GM18517 (cell line): ENCODE results near the gene OAT.
"Not testable (repeated sequence)": the region's sequence is repeated elsewhere in the genome, so short reads cannot be mapped to it uniquely, and the experiment has no call there.

Experiments
- ATAC-seq: cut with Tn5 transposase; IDR thresholded peaks from one replicate; pipeline ENCODE4 v1.9.1; 2021; ENCODE audit warnings: mild to moderate bottlenecking, moderate library complexity; ENCODE audit not compliant: unreplicated experiment

Gene OAT

GRCh38 chr10:124379609-124380193 lies 39.0 kb downstream of the OAT start:
- no peak for ATAC-seq

- ATAC-seq = no peak
Measured at GRCh38 chr10:124378881-124379471, 39.7 kb downstream of the OAT start.

GRCh38 chr10:124378271-124378670 lies 40.5 kb downstream of the OAT start:
- no peak for ATAC-seq

- no peak for ATAC-seq
Measured at GRCh38 chr10:124377101-124377500, 41.6 kb downstream of the OAT start.

GRCh38 chr10:124376411-124376810 lies 42.3 kb downstream of the OAT start:
- no peak for ATAC-seq

- ATAC-seq = no peak
Measured at GRCh38 chr10:124375691-124376090, 43.0 kb downstream of the OAT start.

- no peak for ATAC-seq
Measured at GRCh38 chr10:124375353-124375614, 43.4 kb downstream of the OAT start.

GRCh38 chr10:124374535-124375352 lies 44.0 kb downstream of the OAT start:
- ATAC-seq = no peak

- no peak for ATAC-seq
Measured at GRCh38 chr10:124372899-124373298, 45.8 kb downstream of the OAT start.

- ATAC-seq = no peak
Measured at GRCh38 chr10:124370426-124370825, 48.3 kb downstream of the OAT start.

- no peak for ATAC-seq
Measured at GRCh38 chr10:124369986-124370385, 48.7 kb downstream of the OAT start.

- ATAC-seq = not testable (repeated sequence)
Measured at GRCh38 chr10:124369533-124369932, 49.2 kb downstream of the OAT start.

- ATAC-seq = no peak
Measured at GRCh38 chr10:124369066-124369465, 49.7 kb downstream of the OAT start.

- no peak for ATAC-seq
Measured at GRCh38 chr10:124367936-124368335, 50.8 kb downstream of the OAT start.

- ATAC-seq = no peak
Measured at GRCh38 chr10:124367414-124367813, 51.3 kb downstream of the OAT start.

- ATAC-seq = no peak
Measured at GRCh38 chr10:124366825-124367224, 51.9 kb downstream of the OAT start.

- no peak for ATAC-seq
Measured at GRCh38 chr10:124366343-124366742, 52.4 kb downstream of the OAT start.

- ATAC-seq = no peak
Measured at GRCh38 chr10:124364674-124365073, 54.0 kb downstream of the OAT start.

- no peak for ATAC-seq
Measured at GRCh38 chr10:124362568-124362967, 56.2 kb downstream of the OAT start.

GRCh38 chr10:124359336-124359832 lies 59.3 kb downstream of the OAT start:
- no peak for ATAC-seq

GRCh38 chr10:124357561-124357885 lies 61.2 kb downstream of the OAT start:
- ATAC-seq = no peak
